ENCODE data around the gene TENM4. TPM values are rescaled to one million over a fixed set of nuclear protein-coding genes. Genes with fewer than 3 reads are reported as not detected.

TENM4 gene
- polyA plus RNA-seq, 1 donor from 2014 or later: 16.8 TPM

GRCh38 chr11:79033833-79034232 is 407.0 kb downstream of the TENM4 start:
- H3K27ac ChIP-seq (ENCODE audit: low read length): no peak overlapping the region
- H3K9me2 ChIP-seq (ENCODE audit: insufficient read depth, low read length): no peaks in the 10 kb centered on the region

GRCh38 chr11:79030448-79030847 is 410.4 kb downstream of the TENM4 start:
- no peak overlapping the region for H2AFZ ChIP-seq (ENCODE audit: low read depth, low read length)
- no peak overlapping the region for H3K27ac ChIP-seq (ENCODE audit: low read length)
- no peaks in the 10 kb centered on the region for H3K36me3 ChIP-seq (ENCODE audit: insufficient read depth, low read length)
- H3K4me2 ChIP-seq (ENCODE audit: low read length): no peak overlapping the region
- H3K9me3 ChIP-seq (ENCODE audit: low read length): no peaks in the 10 kb centered on the region
- H3K4me3 ChIP-seq (ENCODE audit: low read length): no peak overlapping the region
- H3K9ac ChIP-seq (ENCODE audit: low read length): no peak overlapping the region
- H4K20me1 ChIP-seq (ENCODE audit: insufficient read depth): no peaks in the 10 kb centered on the region
- H3K9me2 ChIP-seq (ENCODE audit: insufficient read depth, low read length): no peaks in the 10 kb centered on the region
- H3K79me2 ChIP-seq (replicated peaks; ENCODE audit: insufficient read depth, low read length): no peaks in the 10 kb centered on the region
- H3K27me3 ChIP-seq (ENCODE audit: insufficient read depth, low read depth, low read length): no peaks in the 10 kb centered on the region
- H3F3A ChIP-seq (ENCODE audit: insufficient read depth, low read length, poor library complexity, severe bottlenecking): no peaks in the 10 kb centered on the region
- TF ChIP-seq EP300 (conservative IDR thresholded peaks at IDR 0.05; ENCODE audit: poor library complexity, severe bottlenecking) (no peak), RAD21 (conservative IDR thresholded peaks at IDR 0.05) (no peak), MXI1 (conservative IDR thresholded peaks at IDR 0.05; ENCODE audit: poor library complexity, severe bottlenecking) (no peak), TAF1 (IDR thresholded peaks at IDR 0.05; ENCODE audit: low read depth) (no peak), CTCF (IDR thresholded peaks at IDR 0.05; ENCODE audit: poor library complexity, severe bottlenecking) (no peak), EZH2 (IDR thresholded peaks at IDR 0.05; ENCODE audit: borderline replicate concordance, insufficient read depth, low read length, poor library complexity, severe bottlenecking) (no peak), SMC3 (conservative IDR thresholded peaks at IDR 0.05; ENCODE audit: poor library complexity) (no peak), POLR2AphosphoS5 (IDR thresholded peaks at IDR 0.05) (no peak)

More at GRCh38 chr11:79033833-79034232, 407.0 kb downstream of the TENM4 start:
- no peaks in the 10 kb centered on the region for H3K36me3 ChIP-seq (ENCODE audit: insufficient read depth, low read length)
- H3K79me2 ChIP-seq (replicated peaks; ENCODE audit: insufficient read depth, low read length): no peaks in the 10 kb centered on the region
- no peaks in the 10 kb centered on the region for H3K9me3 ChIP-seq (ENCODE audit: low read length)
- H2AFZ ChIP-seq (ENCODE audit: low read depth, low read length): no peak overlapping the region
- no peaks in the 10 kb centered on the region for H3F3A ChIP-seq (ENCODE audit: insufficient read depth, low read length, poor library complexity, severe bottlenecking)
- no peak for TF ChIP-seq EP300 (conservative IDR thresholded peaks at IDR 0.05; ENCODE audit: poor library complexity, severe bottlenecking)
- TF ChIP-seq MXI1 (conservative IDR thresholded peaks at IDR 0.05; ENCODE audit: poor library complexity, severe bottlenecking): no peak
- TF ChIP-seq SMC3 (conservative IDR thresholded peaks at IDR 0.05; ENCODE audit: poor library complexity): no peak
- no peak for TF ChIP-seq CTCF (IDR thresholded peaks at IDR 0.05; ENCODE audit: poor library complexity, severe bottlenecking)
- no peak for TF ChIP-seq EZH2 (IDR thresholded peaks at IDR 0.05; ENCODE audit: borderline replicate concordance, insufficient read depth, low read length, poor library complexity, severe bottlenecking)
- no peak for TF ChIP-seq RAD21 (conservative IDR thresholded peaks at IDR 0.05)
- TF ChIP-seq TAF1 (IDR thresholded peaks at IDR 0.05; ENCODE audit: low read depth): no peak
- no peak for TF ChIP-seq POLR2AphosphoS5 (IDR thresholded peaks at IDR 0.05)
- TF ChIP-seq REST (IDR thresholded peaks at IDR 0.05; ENCODE audit: borderline replicate concordance): no peak
- no peaks in the 10 kb centered on the region for H3K27me3 ChIP-seq (ENCODE audit: insufficient read depth, low read depth, low read length)
- no peak overlapping the region for H3K4me3 ChIP-seq (ENCODE audit: low read length)
- H4K20me1 ChIP-seq (ENCODE audit: insufficient read depth): no peaks in the 10 kb centered on the region
- H3K4me2 ChIP-seq (ENCODE audit: low read length): no peak overlapping the region
- no peak overlapping the region for H3K9ac ChIP-seq (ENCODE audit: low read length)
